Effector CD8-positive, alpha-beta T cell (primary cell): ENCODE measurements around the gene CFAP410.
A peak's percentile ranks its signal among the peaks of the same experiment; 100 is the strongest.

Source experiments
- DNase-seq: peaks from one replicate; lab custom pipeline; 2025; lab: John Stamatoyannopoulos, UW
- total RNA-seq, 4 experiments: gene quantifications; one replicate each; lab custom pipeline; 2026; lab: John Stamatoyannopoulos, UW

The CFAP410 gene
- total RNA-seq: 38.4 to 59.6 (median 44.4) reads per million in 4 experiments

DNA sequence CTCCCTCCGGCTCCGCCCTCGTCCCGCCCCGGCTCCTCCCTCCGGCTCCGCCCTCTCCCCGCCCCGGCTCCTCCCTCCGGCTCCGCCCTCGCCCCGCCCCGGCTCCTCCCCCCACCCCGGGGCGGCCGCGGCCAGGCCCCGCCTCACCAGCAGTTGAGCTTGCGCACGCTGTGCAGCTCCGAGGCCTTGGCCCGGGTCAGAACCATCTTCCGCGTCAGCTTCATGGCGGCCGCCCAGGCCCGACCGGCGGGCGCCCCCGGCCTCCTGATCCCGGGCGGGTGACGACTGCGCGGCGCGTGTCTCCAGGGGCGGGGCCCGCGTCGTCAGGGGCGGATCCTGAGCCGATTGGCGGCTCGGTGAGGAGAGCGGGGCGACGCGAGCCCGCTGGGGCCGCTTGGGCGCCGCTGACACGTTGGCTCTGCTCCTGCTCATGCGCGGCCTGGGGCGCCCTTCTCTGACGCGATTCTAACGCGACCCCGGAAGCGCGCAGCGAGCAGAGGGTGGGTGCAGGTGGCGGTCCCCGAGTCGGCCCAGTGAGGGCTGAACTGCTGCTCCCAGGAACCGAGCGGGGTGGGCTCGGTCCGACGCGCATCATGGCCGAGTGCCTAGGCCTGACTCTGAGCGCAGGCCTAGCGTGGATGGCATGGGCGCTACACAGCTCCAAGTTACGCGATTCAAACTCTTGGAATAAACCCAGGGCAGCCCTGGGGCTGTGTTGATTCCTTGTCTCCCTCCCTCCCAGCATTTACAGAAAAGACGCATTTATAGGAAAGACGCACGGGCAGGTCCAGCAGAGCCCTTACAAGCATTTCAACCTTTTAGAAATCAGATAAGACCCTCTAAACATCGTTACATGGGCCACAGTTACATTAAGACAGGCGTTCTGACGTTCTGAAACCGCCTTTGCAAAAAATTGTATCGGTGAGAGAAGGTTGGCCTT lies at the start of gene CFAP410:
TSS of gene CFAP410 (minus strand) at position 420 of the 940 bp plus-strand sequence. CDS start at position 224, 196 bp downstream.
- peak; percentile 93 for DNase-seq

DNA sequence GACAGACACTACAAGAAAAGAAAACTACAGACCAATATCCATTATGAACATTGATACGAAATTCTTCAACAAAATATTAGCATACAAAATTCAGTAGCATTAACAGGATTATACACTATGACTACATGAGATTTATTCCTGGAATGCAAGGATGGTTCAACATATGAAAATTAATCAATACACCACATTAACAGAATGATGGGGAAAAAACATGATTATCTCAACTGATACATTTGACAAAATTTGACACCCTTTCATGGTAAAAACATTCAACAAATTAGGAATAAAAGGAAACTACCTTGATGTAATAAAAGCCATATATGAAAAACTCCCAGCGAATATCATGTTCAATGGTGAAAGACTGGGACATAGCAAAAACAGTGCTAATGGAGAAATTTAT lies 45.8 kb upstream of the CFAP410 start:
- no peak for DNase-seq

DNA sequence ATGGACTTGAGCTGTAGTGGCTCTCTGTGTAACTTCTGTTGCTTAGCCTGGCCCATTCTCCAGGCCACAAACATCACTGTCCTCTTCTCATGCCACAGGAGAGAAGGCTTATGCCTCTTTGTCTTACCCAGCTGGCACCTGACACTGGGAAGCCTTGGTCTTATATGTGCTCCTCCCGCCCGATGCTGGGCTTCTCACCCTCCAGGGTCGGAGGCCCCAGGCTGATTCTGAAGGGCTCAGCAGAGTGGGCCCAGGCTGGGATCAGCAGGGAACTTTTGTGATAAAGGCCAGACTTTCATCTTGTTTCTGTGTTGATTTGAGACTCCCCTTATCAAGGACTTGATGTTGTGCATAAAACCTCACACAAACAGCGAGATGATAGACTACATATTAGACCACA lies 44.0 kb upstream of the CFAP410 start:
- DNase-seq: no peak

DNA sequence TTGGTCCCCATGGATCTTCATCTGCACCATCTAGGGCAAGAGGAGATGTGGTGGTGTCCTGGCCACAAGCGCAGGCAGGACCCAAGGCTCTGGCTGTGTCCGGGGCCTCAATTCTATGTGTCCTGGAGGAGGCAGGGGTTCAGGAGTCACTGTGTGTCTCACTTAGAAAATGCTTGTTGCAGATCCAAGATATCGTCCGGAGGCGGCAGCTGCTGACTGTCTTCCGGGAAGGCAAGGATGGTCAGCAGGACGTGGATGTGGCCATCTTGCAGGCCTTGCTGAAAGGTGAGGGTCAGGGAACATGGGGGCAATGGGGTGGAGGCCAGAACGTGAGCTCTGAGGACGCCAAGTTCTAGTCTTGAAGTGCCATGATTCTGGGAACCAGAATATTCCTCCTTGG lies 43.3 kb upstream of the CFAP410 start:
- DNase-seq: no peak

DNA sequence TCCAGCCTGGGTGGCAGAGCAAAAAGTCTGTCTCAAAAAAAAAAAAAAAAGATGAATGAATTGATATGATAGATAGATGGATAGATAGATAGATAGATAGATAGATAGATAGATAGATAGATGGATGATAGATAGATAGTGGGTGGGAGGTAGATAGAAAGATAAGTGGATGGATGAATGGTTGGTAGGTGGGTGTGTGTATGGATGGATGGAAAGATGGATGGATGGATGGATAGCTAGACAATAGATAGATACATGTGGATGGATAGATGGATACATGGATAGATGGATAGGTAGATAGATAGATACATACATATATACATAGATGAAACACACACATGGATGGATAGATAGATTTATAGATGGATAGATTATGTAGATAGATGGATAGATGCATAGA lies 42.7 kb upstream of the CFAP410 start:
- no peak for DNase-seq

DNA sequence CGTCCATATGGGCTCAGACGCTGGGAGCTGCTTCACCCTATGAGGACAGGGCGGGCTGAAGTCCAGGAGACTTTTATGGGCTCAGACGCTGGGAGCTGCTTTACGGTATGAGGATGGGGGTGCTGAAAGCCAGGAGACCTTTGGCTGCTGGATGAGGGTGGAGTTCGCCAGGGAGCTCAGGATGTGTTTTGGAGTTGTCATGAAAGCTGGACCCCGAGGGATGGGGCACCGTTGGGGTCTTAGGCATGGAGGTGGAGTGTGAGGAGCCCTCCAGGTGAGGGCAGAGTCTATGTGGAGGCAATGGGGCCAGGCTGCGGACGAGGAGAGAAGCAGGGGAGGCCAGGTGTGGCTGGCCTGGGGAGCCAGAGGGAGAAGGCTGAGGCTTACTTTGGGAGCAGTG lies 41.7 kb upstream of the CFAP410 start:
- DNase-seq: no peak

DNA sequence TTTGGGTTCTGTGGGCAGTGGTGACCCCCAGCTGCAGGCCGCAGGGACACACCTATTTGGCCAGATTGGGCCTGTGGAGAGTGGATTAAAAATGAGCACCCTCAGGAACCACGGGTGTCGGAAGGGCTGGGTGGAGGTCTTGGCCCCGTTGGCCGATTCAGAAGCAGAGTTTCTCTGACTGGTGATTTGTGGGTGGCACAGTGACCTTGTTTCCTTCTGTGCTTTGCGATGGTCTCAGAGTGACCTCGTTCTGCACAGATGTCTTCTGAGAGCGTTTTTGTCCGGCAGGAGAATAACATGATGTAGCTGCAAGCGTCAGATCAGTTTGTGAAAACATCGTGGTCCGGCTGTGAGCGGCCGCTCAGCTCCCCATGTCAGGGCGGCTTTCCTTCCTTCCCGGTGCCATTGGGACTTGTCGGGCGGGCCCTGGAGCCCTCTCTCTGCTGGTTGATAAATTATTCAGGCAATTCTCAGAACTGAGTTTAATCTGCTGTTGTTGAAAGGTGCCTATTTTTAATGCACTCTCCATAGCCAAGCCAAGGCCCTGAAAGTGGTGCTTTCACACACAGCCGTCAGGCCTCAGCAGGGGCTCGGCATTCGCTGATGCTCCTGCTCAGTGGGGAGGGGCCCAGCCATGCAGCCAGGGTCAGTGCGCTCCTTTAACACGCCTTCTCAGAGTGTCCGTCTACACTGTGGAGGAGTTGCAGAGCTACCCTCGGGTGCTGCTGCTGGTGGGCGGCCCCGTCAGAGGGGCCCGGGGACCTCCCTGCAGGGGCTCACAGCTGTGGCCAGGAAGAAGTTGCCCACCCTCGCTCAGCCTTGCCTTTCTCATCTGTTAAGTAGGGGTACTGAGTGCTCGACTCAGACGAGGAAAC lies 41.0 kb upstream of the CFAP410 start:
- no peak for DNase-seq

DNA sequence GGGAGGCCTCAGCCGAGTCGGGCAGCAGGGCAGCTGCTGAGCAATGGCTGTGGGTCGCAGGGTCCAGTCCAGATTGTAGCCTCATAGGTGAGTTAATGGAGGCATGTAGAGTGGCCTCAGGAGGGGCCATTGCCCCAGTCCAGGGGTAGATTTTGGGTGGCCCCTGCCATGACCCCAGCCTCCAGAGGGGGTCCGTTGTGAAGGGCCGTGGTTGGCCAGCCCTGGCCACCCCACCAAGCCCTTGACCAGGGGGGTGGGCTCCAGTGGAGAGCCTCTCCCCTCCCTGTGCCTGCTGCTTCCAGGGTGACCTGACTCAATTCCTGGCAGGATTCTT lies 40.3 kb upstream of the CFAP410 start:
- DNase-seq: no peak

DNA sequence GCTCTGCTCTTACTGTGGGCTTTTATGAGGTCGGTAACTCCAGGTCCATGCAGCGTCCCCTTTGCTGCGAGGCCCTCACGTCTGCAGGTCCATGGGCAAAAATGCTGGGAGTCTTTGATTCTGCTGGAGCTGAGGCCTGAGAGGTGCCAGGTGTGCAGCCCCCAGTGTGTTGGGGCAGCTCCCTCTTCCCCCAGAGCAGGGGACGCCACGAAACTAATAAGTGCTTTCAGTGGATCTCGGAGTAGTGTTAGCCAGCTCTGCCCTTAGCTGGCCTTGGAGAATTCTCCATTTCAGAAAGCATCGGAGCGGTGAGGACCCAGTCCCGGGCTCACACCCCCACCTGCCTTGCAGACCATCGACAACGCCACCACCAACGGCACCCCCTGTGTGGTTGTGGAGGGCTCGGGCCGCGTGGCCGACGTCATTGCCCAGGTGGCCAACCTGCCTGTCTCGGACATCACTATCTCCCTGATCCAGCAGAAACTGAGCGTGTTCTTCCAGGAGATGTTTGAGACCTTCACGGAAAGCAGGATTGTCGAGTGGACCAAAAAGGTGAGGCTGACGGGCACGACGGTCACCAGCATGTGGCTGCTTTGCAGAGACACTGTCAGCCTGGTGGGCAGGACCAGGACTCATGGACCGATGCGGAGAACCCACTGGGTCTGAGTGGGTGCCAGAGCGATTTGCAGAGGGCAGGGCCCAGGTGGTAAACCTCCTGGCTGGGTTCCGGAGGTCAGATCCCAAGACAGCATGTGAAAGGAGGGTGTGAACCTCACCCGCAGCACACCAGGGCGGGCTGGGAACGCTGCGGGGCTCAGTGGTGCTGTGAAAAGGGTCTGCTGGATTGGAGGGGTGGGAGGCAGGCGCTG lies 39.7 kb upstream of the CFAP410 start:
- DNase-seq: no peak

DNA sequence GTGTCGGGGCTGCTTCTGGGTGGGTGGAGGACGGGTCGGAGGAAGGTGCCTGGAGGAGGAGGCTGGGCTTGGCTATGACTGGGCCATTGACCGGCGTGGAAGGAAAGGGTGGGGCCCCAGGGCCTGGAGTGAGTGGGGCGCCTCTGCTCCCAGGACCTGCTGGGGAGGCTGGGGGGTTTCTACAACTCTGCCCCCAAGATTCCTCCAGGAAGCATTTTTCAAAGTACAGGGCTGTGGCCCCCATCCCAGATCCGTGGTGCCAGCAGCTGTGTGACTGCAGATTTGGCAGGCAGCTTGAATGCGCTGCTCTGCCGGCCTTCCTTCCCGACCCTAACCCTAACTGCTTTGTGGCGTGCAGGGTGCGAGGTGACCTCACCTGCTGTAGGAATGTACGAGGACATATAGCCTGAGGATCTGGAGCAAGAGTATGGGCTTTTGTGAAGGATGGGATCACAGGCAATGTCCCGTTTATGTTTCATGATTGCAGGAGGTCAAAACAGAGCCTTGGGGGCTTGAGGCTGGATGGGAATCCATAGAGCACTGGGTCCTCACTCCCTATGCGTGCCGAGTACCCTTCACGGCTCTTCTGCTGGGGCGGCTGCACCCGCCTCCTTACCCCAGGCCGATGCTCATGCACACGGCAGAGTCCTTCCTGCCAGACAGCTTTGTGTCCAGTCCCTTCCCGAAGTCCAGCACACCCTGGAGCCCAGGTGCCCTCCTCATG lies 38.9 kb upstream of the CFAP410 start:
- no peak for DNase-seq

DNA sequence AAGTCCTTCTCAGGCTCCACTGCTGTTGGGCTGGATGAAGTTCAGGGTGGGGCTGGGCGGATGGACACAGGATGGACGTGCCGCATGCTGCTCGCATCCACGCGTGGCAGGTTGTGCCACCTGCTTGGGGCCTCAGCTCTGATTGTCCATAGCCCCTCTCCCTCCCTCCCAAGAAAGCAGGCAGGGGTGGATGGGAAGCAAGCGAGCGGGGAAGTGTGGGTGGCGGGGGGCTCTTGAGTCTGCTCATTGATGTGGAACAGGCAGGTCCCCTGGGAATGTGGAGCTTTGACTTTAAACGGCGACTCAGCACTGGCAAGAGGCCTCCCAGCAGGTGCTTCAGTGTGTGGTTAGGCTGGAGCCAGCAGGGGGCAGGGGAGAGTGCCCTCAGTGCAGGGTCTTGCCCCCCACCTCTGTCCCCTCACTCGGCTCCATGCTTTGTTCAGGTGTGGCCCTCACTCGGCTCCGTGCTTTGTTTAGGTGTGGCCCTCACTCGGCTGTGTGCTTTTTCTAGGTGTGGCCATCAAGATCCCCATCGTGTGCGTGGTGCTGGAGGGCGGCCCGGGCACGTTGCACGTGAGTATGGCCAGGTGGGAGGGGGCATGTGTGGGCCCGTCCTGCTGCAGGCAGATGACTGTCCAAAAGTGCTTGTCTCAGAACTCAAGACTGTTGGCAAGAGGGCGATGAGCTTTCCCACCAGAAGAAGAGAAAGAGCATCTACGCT lies 38.2 kb upstream of the CFAP410 start:
- no peak for DNase-seq

DNA sequence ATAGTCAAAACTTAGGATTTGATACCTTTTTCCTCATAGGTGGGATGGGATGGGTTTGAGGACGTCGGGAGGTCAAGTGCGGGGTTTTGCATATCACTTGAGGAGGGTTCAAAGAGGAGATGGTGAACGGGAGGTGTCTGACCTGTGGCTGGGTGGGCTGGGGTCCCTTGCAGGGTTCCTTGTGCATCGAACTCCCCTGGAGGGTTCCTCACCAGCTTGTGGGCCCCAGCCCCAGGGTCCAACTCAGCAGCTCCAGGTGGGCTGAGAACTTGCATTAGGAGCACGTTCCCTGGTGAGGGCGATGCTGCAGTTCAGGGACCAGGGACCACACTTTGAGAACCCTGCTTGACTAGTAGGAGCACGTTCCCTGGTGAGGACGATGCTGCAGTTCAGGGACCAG lies 37.4 kb upstream of the CFAP410 start:
- no peak for DNase-seq

DNA sequence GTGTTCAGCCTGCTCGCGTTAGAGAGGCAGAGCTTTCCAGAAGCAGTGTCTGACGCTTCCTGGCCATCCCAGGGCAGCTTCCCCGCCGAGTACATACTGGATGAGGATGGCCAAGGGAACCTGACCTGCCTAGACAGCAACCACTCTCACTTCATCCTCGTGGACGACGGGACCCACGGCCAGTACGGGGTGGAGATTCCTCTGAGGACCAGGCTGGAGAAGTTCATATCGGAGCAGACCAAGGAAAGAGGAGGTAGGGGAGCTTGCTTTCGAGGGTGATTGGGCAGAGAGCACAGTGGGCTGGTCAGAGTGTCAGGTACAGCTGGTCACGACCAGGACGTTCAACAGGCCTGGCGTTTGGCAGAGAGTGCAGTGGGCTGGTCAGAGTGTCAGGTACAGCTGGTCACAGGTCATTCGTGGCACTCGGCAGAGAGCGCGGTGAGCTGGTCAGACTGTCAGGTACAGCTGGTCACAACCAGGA lies 36.6 kb upstream of the CFAP410 start:
- DNase-seq: no peak

DNA sequence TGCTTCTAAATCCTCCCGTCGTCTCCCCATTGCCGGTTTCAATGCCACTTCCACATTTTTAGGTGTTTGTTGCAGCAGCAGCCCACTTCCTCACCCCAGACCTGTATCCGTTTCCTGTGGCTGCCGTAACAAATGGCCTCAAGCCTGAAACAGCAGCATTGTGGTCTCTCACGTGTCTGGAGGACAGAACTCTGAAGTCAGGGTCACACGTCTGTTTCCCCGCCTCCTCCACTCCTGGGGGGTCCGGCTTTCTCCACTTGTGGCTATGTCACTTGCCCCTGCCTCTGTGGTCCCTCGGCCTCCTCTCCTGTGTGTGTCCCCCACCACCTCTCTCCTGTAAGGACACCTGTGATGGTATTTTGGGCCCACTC lies 36.1 kb upstream of the CFAP410 start:
- DNase-seq: no peak

DNA sequence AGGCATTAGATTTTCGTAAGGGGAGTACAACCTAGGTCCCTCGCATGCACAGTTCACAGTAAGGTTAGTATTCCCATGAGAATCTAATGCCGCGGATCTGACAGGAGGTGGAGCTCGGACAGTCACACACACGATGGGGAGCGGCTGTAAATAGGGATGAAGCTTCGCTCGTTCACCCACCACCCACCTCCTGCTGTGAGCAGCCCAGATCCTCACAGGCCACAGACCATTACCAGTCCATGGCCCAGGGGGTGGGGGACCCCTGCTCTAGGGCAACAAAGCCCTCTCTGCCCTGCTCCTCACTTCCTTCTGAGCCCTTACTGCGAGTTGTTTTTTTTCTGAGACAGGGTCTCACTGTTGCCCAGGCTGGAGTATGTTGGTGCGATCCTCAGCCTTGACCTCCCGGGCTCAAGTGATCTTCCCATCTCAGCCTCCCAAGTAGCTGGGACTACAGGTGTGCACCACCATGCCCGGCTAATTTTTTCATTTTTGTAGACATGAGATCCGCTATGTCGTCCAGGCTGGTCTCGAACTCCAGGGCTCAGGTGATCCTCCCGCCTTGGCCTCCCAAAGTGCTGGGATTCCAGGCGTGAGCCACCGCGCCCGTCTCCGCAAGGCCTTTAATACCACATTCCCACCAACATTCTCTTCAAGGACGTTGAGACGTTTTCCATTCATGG lies 35.6 kb upstream of the CFAP410 start:
- no peak for DNase-seq

DNA sequence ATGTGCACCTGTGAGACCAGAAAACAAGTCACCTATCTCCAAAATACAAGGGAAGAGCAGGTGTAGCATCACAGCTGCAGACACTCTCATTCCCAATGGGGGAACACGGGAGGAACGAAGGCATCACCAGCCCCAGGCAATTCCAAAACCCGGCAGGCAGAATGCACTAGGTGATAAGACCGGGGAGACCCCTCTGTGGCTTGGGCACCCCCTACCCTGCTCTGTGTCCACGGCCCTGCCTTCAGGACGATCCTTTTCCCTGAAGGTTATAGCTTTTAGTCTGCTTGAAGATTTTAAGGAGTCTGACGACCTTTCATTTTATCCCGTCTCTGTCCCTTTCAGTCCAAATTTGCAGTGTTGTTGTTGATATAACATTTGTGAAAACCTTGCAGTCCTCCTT lies 33.4 kb upstream of the CFAP410 start:
- DNase-seq: no peak

DNA sequence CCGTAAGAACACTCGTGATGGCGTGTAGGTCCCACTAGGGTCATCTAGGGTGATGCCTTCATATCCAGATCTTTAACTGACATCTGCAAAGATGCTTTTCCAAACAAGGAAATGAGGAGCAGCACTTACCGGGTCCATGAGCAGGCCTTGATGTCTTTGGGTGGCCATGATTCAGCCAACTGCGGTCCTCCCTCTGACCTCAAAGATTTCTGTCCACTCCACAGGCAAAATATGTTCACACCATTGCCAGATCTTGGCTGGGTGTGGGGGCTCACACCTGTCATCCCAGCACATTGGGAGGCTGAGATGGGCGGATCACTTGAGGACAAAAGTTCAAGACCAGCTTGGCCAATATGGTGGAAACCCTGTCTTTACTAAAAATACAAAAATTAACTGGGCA lies 32.4 kb upstream of the CFAP410 start:
- no peak for DNase-seq

DNA sequence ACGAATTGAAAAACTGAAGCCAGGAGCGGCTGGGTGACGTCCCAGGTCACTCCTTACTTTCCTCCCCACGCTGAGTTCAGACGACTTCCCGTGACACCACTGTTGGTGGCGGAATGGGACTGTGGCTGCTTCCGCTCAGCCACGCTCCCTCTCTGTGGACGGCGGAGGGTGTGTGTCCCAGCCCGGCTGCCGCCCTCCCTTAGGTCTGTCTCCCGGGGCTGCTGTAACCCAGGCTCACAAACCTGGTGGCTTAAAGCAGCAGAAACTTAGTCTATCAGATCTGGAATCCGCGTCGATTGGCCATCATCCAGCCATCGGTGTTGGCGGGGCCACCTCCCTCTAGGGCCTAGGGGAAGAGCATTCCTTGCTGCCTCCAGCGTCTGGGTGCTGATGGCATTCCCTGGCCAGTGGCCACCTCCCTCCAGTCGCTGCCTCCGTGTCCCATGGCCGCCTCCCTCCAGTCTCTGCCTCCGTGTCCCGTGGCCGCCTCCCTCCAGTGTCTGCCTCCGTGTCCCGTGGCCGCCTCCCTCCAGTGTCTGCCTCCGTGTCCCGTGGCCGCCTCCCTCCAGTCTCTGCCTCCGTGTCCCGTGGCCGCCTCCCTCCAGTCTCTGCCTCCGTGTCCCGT lies 31.7 kb upstream of the CFAP410 start:
- no peak for DNase-seq

DNA sequence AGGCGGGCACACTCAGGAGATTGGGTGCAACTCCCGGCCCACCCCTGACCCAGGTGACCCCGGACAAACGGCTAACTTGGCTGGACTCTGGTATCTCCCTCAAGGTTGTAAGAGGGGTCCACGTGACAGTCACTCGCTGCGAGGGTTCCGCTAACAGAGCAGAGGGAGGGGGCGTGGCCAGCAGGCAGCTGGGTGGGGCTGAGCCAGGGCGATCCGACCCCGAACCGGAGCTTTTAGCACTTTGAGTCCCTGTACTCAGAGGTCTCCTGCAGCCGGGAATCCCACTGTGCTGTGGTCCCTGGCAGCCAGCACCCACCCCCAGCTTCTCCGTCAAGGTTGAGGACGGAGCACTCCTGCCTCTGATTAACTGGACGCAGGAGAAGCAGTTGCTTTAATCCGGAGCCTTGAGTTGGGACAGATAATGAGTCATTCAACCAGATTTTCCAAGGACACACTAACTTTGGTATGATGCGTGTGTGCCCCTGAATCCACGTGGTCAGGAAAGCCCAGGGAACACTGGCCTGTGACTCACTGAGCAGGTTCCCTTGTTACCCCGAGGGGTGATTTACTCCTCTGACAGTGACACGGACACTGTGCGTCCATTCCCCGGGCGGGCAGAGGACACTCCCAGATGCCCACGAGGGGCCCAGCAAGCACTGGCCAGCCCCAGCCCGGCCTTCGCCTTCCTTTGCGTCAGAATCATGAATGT lies 31.0 kb upstream of the CFAP410 start:
- DNase-seq: no peak
